PC-9 (cell line): ENCODE measurements around the gene PRR27.

Experiments used
- CTCF ChIP-seq: fragments of 200-600 bp; sonication (generic); conservative IDR thresholded peaks from 2 replicates; pipeline ENCODE4 v1.6.1; 2017; ENCODE audit warnings: mixed run types, antibody characterized with exemption, mild to moderate bottlenecking, moderate library complexity
- EZH2 ChIP-seq: fragments of 200-600 bp; sonication (generic); IDR thresholded peaks from 2 replicates; pipeline ENCODE4 v1.8.0; 2017; ENCODE audit warnings: antibody characterized with exemption, low read depth

GRCh38 chr4:70191647-70192046 lies 37.6 kb downstream of the PRR27 start:
- TF ChIP-seq CTCF (no peak), EZH2 (no peak)
